ENCODE results near the gene ZDHHC8. TPM values are rescaled to one million over a fixed set of nuclear protein-coding genes. Genes with fewer than 3 reads are reported as not detected.

The ZDHHC8 gene
- total and polyA plus RNA-seq, 7 donors: 1.8 to 26.0 (median 5.4) TPM

- TF ChIP-seq, protein P1, sequence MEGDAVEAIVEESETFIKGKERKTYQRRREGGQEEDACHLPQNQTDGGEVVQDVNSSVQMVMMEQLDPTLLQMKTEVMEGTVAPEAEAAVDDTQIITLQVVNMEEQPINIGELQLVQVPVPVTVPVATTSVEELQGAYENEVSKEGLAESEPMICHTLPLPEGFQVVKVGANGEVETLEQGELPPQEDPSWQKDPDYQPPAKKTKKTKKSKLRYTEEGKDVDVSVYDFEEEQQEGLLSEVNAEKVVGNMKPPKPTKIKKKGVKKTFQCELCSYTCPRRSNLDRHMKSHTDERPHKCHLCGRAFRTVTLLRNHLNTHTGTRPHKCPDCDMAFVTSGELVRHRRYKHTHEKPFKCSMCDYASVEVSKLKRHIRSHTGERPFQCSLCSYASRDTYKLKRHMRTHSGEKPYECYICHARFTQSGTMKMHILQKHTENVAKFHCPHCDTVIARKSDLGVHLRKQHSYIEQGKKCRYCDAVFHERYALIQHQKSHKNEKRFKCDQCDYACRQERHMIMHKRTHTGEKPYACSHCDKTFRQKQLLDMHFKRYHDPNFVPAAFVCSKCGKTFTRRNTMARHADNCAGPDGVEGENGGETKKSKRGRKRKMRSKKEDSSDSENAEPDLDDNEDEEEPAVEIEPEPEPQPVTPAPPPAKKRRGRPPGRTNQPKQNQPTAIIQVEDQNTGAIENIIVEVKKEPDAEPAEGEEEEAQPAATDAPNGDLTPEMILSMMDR (IDR thresholded peaks at IDR 0.05): no peak
- no peak for TF ChIP-seq POLR2AphosphoS5 (IDR thresholded peaks at IDR 0.05)
- TF ChIP-seq POLR2A (IDR thresholded peaks at IDR 0.05): no peak
- TF ChIP-seq EP300 (IDR thresholded peaks at IDR 0.05): no peak
- WGBS, 2 donors: 64 to 78% methylated on average over 19 of the region's 19 CpGs
Observed at GRCh38 chr22:20174785-20175596, 43.4 kb downstream of the ZDHHC8 start.

DNA sequence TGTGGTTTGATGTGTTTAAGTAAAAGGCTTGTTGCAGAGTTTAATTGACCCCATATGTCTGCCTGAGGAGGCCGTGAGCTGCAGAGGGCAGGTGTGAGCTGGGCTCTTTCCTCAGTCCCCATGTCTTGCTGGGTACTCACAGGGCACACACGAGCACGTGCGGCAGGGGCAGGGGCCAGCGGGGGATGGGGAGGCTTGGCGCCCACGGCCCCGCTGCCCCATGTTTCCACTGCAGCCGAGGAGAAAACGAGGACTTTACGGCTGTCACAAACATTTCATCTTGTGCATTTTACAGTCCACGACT lies 43.9 kb downstream of the ZDHHC8 start:
- TF ChIP-seq POLR2AphosphoS5 (IDR thresholded peaks at IDR 0.05): no peak
- TF ChIP-seq, protein P1 (IDR thresholded peaks at IDR 0.05): no peak
- no peak for TF ChIP-seq EP300 (IDR thresholded peaks at IDR 0.05)
- TF ChIP-seq POLR2A (IDR thresholded peaks at IDR 0.05): no peak
- 31 to 61% methylated on average over 12 of the region's 12 CpGs for WGBS, 2 donors
- no peaks in the 10 kb centered on the region for H3K27me3 ChIP-seq
- intact Hi-C loops (cut with DNase I): no loop called here
- H3K4me3 ChIP-seq: no peak overlapping the region
- H3K4me1 ChIP-seq: no peaks in the 10 kb centered on the region
- no peak overlapping the region for H3K27ac ChIP-seq
- H3K9me3 ChIP-seq: no peaks in the 10 kb centered on the region
- no peaks in the 10 kb centered on the region for H3K36me3 ChIP-seq
- DNase-seq: no peak

More at GRCh38 chr22:20174785-20175596, 43.4 kb downstream of the ZDHHC8 start:
- no peak overlapping the region for H3K27ac ChIP-seq
- no peaks in the 10 kb centered on the region for H3K36me3 ChIP-seq
- intact Hi-C loops (cut with DNase I): no loop called here
- no peaks in the 10 kb centered on the region for H3K4me1 ChIP-seq
- DNase-seq: no peak
- H3K9me3 ChIP-seq: no peaks in the 10 kb centered on the region
- H3K27me3 ChIP-seq: no peaks in the 10 kb centered on the region
- H3K4me3 ChIP-seq: no peak overlapping the region

DNA sequence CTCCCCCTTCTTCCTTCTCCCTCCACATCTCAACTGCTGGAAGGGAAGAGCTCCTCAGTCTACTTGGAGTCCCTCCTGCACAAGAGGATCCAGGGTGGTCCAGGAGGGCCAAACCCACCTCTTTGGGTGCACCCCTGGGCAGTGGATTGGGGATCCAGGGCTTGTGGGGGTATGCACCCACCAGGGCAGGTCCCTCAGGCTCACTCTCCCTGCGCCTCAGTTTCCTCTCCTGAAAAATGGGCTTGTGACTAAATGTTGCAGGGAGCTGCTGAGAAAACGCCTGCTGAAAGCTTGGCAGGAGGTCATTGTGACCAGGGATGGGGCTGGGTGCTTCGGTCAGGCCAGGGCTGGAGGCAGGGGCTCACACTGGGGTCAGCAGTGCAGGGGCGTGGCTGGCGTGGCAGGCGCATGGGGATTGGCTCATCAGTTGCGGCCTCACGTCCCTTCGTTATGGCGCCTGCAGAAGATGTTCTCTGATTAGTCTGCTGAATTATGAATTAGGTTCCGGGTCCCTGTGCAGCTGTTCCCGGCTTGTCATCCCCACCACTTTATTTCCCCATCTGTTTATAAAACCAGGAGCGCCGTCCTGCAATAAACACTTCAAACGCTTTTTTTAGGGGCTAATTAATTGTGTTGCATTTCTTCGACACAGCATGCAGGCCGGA lies 44.9 kb downstream of the ZDHHC8 start:
- no peaks in the 10 kb centered on the region for H3K9me3 ChIP-seq
- DNase-seq: no peak
- intact Hi-C loops (cut with DNase I): no loop called here
- H3K36me3 ChIP-seq: no peaks in the 10 kb centered on the region
- TF ChIP-seq, protein P1 (IDR thresholded peaks at IDR 0.05): no peak
- TF ChIP-seq POLR2A (IDR thresholded peaks at IDR 0.05) (no peak), POLR2AphosphoS5 (IDR thresholded peaks at IDR 0.05) (no peak), EP300 (IDR thresholded peaks at IDR 0.05) (no peak)
- no peaks in the 10 kb centered on the region for H3K27me3 ChIP-seq
- 22 to 71% methylated on average over 17 of the region's 17 CpGs for WGBS, 2 donors
- no peak overlapping the region for H3K27ac ChIP-seq
- H3K4me1 ChIP-seq: no peaks in the 10 kb centered on the region
- H3K4me3 ChIP-seq: no peak overlapping the region

DNA sequence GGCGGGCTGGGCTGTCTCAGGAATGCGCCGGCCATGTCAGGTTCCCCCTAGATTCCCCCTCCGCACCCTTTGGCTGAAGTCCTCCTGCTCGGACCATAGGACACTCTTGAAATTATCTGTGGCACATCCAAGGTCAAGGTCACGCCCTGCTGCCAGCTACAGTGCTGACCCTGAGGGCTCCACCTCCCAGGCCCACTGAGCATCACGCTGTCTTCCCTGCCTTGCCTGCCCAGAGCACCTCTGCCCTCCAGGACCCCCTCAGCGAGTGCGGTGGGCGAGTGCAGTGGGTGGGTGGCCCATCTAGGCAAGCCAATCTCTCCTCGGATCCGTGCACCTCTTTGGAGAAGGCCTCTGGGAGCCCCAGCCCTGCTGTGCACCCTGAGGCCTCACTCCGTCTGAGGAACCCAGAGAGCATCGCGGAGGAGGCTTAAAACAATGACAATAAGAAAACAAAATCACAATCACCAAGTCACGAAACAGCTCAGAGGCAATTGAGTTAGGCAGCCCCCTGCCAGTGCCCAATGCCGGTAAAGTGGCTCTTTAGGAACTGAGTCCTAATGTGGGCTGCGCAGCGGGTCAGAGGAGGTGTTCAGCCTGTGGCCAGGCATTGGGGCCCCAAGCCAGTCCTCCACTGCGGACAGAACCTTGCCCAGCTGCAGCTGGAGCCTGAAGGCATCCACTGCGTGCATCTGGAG lies 45.8 kb downstream of the ZDHHC8 start:
- Histone ChIP-seq H3K9me3 (no peaks in the 10 kb centered on the region), H3K4me1 (no peaks in the 10 kb centered on the region), H3K27me3 (no peaks in the 10 kb centered on the region), H3K36me3 (no peaks in the 10 kb centered on the region), H3K27ac (no peak overlapping the region), H3K4me3 (no peak overlapping the region)
- TF ChIP-seq EP300 (IDR thresholded peaks at IDR 0.05): no peak
- intact Hi-C loops (cut with DNase I): no loop called here
- no peak for DNase-seq
- WGBS, 2 donors: 68 to 86% methylated on average over 21 of the region's 21 CpGs
